ENCODE results near the gene PCTP. TPM values are rescaled to one million over a fixed set of nuclear protein-coding genes. Genes with fewer than 3 reads are reported as not detected.

Gene PCTP
- total and polyA plus RNA-seq, 2 experiments from 2014 or later = 23.4 to 28.5 TPM

- no peak for DNase-seq (ENCODE audit: low read depth in 1 of 2, low spot score in 1 of 2)
- Histone ChIP-seq H3K27ac (no peak overlapping the region), H3K36me3 (peaks cover 17% of the 10 kb centered on the region), H3K4me1 (ENCODE audit: low read depth) (no peaks in the 10 kb centered on the region), H3K9me3 (ENCODE audit: low read depth) (no peaks in the 10 kb centered on the region), H3K27me3 (no peaks in the 10 kb centered on the region), H3K4me3 (no peak overlapping the region)
- no peak for TF ChIP-seq CTCF (IDR thresholded peaks at IDR 0.05; ENCODE audit: low read depth, low read length)
Observed at GRCh38 chr17:55773671-55774070, 22.8 kb downstream of the PCTP start.

- no peaks in the 10 kb centered on the region for H3K27me3 ChIP-seq
- TF ChIP-seq CTCF (IDR thresholded peaks at IDR 0.05; ENCODE audit: low read depth, low read length) = no peak
- H3K27ac ChIP-seq = no peak overlapping the region
- no peak overlapping the region for H3K4me3 ChIP-seq
- H3K9me3 ChIP-seq (ENCODE audit: low read depth) = no peaks in the 10 kb centered on the region
- peaks cover 17% of the 10 kb centered on the region for H3K36me3 ChIP-seq
- no peaks in the 10 kb centered on the region for H3K4me1 ChIP-seq (ENCODE audit: low read depth)
- DNase-seq (ENCODE audit: low read depth in 1 of 2, low spot score in 1 of 2) = no peak
Observed at GRCh38 chr17:55774846-55775271, 24.0 kb downstream of the PCTP start.

- no peaks in the 10 kb centered on the region for H3K9me3 ChIP-seq (ENCODE audit: low read depth)
- H3K4me3 ChIP-seq = no peak overlapping the region
- no peak for DNase-seq (ENCODE audit: low read depth in 1 of 2, low spot score in 1 of 2)
- no peaks in the 10 kb centered on the region for H3K4me1 ChIP-seq (ENCODE audit: low read depth)
- no peak overlapping the region for H3K27ac ChIP-seq
- peaks cover 14% of the 10 kb centered on the region for H3K36me3 ChIP-seq
- TF ChIP-seq CTCF (IDR thresholded peaks at IDR 0.05; ENCODE audit: low read depth, low read length) = no peak
- H3K27me3 ChIP-seq = no peaks in the 10 kb centered on the region
Observed at GRCh38 chr17:55776271-55776670, 25.4 kb downstream of the PCTP start.

GRCh38 chr17:55777471-55777971 is 26.7 kb downstream of the PCTP start:
- Histone ChIP-seq H3K9me3 (ENCODE audit: low read depth) (no peaks in the 10 kb centered on the region), H3K27ac (no peak overlapping the region), H3K27me3 (no peaks in the 10 kb centered on the region), H3K36me3 (peaks cover 14% of the 10 kb centered on the region), H3K4me1 (ENCODE audit: low read depth) (no peaks in the 10 kb centered on the region), H3K4me3 (no peak overlapping the region)
- DNase-seq (ENCODE audit: low read depth in 1 of 2, low spot score in 1 of 2) = no peak
- TF ChIP-seq CTCF (IDR thresholded peaks at IDR 0.05; ENCODE audit: low read depth, low read length) = no peak

GRCh38 chr17:55778389-55779118 is 27.7 kb downstream of the PCTP start:
- Histone ChIP-seq H3K27me3 (no peaks in the 10 kb centered on the region), H3K36me3 (peaks cover 14% of the 10 kb centered on the region)

More at GRCh38 chr17:55778389-55779118, 27.7 kb downstream of the PCTP start:
- DNase-seq (ENCODE audit: low read depth in 1 of 2, low spot score in 1 of 2) = no peak
- TF ChIP-seq CTCF (IDR thresholded peaks at IDR 0.05; ENCODE audit: low read depth, low read length) = no peak
- Histone ChIP-seq H3K4me3 (no peak overlapping the region), H3K27ac (no peak overlapping the region), H3K4me1 (ENCODE audit: low read depth) (no peaks in the 10 kb centered on the region), H3K9me3 (ENCODE audit: low read depth) (no peaks in the 10 kb centered on the region)
